Activated effector memory CD4-positive, alpha-beta T cell treated with Interleukin-2 at 50 U/mL for 16 hours (primary cell): Measurements from ENCODE around the gene PRKCE.
"Not testable (repeated sequence)": the region's sequence is repeated elsewhere in the genome, so short reads cannot be mapped to it uniquely, and the experiment has no call there.

Source experiments
- DNase-seq: peaks from one replicate; pipeline ENCODE4 v3.0.0-alpha.2; 2020

The PRKCE gene

DNA sequence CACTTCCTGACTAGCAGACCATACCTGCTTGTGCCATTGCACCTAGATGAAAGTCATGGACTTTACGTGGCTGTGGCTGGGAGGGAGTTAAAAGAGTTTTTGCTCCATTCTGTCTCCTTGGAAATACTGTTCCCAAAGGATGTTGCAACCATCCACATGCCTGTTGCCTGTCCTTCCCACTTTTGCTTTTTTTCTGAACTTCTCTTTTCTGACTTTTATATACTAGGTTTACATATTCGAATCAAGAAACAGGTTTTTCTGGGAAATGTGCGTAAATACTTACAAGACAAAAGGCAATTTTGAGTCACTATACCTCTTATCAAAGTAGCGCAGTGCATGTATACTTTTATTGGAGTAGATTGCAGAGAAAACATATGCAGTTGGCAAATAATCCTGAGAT lies 244.8 kb downstream of the PRKCE start:
- DNase-seq = no peak

DNA sequence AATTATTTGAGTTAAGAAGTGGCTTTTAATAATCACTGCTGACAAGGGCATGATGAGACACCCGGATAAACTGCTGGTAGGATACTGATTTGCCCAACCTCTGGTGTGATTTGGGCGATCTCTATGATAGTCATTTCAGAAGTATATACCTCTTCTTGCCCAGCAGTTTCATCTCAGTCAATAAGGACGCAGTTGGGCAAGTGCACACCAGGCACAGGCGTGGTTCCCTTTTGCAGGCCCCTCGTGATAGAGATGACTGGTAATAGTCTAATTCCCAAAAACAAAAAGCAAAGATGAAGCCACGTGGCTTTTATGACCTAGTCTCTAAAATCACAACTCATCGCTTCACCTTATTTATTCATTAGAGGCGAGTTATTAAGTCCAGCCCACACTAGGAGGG lies 246.4 kb downstream of the PRKCE start:
- no peak for DNase-seq

DNA sequence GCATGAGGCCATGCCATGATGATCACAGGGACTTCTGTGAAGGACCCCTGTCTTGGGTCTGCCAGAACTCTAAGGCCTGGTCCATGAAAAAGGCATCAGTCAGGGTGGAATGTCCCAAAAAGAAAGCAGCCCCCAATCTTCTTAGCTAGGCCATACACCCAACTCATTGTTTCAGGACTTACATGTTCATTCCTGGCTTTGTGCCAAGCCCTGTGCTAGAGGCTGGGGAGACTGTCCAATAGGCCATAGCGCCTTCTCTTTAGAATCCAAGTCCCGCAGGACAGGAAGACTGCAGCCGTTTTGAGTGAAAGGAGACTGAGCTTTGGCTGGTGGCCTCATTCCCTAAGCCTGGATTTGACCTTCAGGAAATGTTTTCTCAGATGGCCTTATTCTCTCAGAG lies 247.3 kb downstream of the PRKCE start:
- no peak for DNase-seq

DNA sequence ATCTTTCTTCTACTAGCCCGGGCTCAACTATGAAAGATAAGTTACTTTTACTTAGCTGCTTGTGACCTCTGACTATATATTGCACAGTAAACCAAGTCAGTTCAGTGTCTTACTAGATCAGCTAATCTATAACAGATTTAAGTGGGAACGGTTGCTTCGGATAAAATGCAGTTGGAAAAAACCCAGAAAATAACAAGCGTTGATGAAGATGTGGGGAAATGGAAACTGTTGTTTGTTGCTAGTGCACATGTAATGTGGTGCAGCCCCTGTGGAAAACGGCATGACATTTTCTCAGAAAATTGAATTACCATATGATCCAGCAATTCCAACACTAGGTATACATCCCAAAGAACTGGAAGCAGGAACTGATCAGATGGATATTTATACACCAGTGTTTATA lies 248.5 kb downstream of the PRKCE start:
- DNase-seq = no peak

DNA sequence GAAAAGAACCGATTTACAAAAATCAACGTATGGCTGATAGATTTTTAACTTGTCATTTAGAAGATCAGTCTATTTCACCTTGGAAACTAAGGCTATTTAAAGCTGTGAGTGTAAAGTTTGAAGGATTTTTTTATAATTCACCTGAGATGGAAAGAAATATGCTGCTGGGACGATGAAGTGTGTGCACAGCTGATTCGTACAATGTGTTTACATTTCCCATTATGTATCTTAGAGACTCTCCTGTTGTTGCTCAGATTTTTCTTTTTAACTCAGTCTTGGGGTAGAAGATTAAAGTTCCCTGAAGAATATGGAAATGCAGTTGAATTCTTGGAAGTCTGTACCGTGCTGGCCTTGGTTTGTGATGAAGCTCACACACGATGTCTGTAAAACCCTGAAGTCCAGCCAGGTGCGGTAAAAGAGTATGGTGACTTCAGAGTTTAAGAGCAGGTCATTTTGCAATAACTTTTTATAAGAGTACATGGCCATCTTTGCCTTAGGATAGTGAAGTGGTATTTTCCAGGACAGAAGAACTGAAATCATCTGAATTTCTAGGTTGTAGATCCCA lies 250.1 kb downstream of the PRKCE start:
- no peak for DNase-seq

DNA sequence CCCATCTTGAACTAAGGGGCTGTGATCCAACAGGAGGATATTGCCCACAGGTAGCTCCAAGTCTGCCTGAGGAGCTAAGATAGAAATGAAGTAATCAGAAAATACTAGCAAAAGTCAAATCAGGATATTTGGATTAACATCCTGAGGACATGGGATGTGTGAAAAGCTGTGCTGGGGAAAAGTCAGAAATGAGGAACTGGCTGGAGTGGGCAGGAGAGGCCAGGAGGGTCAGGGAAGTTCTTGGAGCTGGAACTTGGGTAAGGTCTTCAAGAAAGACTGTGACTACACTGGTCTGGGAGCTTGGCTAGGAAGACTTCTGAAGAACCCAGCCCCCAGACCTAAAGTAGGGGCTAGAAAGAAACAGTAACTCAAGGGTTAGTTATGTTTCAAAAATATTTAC lies 250.9 kb downstream of the PRKCE start:
- DNase-seq = no peak

DNA sequence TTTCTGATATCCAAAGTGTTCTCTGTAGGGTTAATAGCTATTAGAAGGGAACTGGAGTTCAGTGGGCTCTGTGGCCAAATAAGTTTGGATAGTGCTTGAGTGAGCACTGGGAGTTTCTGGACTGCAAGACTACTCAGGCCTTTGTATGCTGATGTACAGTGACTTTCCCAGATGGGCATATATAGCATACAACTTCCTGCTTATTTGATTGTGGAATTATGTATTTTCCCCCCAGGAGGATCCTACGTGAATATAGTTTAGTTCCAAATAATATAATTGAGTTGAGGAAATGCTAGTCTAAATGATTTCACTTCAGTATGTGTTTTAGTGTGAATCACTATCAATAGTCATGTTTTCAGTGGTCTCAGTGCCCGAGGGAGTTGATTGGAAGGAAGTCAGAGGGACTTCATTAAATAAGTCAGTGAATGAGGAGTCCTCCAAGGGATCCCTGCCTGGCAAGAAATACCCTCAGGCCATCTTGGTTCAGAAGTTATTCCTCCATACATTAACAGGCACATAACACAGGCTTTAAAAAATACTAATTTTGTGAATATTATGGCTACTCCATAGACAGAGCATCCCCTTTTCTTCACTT lies 251.4 kb downstream of the PRKCE start:
- DNase-seq = no peak

DNA sequence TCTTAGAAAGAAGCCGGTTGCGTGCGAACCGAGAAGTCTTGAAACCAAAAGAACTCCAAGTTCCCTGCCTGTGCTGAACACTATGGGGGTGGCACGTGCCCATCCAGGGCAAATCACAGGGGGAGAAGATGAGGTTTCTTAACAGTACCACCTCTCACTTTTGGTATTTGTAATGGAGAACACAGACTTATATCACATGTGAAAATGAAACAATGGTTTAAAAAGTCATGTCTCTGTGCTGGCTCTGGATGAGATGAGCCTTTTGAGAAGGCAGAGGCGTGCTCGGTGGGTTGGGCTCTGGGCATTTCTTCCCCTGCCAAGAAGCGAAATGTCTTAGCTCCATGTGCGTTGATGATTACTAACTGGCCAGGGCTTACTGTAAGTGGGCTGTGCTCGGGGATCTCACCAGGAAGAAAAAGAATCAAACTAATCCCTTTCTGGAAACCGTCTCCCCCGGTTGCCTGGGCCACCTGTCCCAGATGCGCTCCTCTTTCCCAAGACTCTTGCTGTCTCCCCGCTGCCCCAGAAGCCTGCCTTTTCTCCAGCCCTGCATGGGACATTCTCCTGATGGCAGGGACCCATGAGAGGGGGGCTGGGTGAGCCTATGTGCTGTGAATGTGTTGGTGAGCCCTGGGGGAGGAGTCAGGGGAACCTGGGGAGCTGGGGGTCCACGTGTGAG lies 252.9 kb downstream of the PRKCE start:
- DNase-seq = no peak

DNA sequence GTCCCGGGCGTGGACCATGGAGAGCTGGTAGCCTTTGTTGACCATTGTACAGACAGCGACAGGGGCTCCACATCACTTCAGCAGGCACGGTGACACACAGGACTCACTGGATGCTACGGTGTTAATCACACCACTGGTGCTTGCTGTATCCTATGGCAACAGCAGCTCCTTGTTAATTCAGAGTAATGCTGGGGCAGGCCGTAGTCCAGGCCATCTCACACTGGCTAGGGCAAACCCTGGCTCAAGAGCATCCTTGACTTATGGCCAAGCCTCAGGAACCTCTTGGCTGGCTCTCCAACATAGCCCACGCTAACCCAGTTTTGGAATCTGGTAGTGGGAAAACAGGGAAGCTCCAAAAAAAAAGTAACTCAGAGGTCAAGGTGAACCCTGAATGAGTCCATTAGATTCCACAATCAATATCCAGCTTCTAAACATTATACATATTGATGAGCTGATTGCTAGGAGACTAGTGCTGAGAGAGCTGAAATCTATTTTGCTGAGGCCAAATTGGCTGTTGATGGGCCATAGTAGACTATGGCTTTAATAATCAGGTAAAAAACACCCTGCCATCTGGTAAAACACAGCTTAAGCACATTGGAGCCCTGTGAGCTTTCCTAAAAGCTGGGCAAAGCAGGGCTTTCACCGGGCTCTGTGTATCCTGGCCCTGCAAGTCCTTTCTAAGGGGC lies 253.6 kb downstream of the PRKCE start:
- DNase-seq = no peak

DNA sequence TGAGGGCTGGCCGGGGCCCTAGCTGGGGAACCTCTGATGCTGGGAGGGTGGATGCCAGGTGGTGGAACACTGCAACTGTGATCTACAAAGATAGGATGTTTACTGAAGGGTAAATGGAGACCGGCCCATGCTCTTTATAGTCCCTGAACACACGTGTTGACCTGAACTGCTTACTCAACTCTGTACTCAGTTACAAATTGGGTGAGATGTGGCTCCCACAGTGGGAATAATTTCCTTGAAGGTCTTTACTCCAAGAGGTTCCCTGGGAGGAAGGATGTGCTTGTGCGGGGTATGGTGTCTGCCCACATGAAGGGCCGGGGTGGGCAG lies 254.1 kb downstream of the PRKCE start:
- no peak for DNase-seq

DNA sequence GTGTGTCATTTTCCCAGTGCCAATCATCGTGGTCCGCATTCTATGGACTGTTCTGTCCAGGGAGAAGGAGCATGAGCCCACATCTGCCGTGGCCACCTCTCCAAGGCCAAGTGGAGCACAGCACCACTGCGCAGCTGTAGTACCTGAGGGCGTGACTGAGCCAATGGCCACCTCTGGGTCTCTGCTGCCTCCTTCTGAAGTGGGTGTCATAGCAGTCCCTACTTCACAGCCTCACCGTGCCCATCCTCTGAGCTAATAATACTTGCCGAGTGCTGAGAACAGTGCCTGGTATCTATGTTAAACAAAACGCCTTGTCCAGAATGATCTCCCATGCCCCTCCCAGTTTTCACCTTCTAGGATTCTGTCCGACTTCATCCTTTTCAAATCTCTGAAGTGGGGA lies 256.1 kb downstream of the PRKCE start:
- DNase-seq = no peak

DNA sequence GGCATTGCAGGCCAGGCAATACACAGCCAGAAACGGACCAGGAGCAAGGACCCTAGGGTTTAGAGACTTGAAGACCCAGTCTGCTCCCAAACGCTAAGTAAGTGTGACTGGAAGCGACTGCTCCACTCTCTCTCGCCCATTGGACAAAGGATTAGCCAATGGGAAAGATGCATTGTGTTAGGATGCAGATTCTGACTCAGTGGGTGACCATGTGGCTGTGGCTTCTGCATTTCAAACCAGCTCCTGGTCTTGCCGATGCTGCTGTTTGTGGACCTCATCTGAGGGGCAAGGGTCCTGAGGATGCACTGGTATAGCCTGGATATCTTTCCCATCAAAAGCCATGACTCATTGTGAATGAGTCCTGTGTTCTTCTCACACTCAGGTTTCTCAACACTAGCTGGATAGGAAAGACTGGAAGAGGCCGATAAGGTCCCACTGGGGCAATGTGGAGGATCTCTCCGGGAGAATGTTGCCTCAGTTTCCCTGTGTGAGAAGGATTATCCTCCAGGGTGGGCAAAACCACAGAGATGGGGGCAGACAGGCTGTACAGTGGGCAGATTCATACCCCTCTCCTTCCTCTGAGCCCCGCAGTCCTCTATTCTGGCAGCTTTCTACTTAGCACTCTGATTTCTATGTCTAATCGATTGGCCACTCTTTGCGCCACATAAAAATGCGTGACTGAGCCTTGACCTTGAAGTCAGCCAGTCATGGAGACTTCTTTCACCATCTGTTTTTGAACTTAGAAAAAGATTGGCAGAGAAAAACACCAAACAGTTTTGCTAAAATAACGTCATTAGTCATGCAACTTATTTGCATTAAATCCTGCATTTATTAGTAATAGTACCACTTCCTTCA lies 257.1 kb downstream of the PRKCE start:
- DNase-seq = no peak

DNA sequence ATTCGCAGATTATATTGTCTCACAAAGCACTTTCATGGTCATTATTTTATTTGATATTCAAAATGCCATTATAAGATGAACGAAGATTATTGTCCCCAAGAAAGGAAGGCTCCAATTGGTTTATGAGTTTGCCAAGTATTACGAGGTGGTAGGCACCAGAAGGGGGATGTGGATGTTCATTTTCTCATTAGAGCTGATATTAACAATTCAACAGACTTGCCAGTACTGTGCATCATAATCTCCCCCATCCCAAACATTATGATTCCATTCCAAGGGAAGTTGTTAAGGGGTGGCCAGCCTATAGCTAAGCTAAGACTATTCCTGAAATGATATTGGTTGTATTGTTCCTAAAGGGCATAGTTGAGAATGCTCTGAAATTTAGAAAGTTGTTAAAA lies 257.7 kb downstream of the PRKCE start:
- DNase-seq = no peak

DNA sequence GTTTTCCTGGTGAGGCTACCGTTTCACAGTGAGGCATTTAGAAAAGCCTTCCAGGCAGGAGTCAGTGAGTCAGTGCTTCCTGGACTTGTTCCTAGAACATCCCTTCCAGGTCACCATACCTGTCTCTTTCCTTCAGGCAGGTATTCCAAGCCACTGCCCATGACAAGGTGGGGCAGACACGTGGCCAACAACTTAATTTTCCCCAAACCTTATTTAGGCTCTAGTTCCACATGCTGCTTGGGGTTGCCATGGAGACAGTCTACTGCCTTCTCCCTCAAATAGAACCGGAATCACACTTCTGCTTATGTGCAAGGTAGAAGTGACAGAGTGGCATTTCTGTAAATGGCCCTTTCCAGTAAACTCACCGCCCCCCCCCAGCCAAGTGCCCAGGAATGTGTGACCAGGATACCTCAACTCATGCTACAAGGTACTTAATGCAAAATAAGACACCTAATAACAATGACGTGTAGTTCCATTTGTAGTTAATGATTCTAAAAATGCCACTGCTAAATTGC lies 258.3 kb downstream of the PRKCE start:
- DNase-seq = no peak

DNA sequence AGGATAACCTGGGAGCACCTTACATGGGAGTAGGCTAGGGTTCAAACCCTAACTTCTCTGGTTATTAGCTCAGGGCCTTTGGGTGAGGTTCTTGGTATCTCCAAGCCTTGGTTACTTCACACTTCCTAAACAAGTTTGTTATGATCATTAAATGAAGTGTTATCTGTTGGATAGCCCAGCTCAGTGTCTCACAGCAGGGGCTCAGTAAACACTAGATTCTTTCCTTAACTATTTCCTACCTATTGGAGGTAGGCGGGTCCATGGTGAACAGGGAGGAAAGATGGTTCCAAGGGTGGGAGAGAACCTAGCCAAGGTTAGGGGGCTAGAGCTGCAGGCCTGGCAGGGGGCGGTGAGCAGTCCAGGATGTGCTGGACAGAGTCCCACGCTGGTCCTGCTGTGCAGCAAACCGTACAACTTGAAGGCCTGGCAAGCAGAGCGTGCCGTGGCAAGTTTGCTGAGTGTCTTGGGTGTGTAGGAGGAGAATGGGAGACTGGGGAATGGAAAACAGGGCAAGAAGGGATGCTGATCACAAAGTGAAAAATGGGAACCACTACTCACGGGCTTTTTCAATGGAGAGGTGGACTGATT lies 259.1 kb downstream of the PRKCE start:
- DNase-seq = no peak

DNA sequence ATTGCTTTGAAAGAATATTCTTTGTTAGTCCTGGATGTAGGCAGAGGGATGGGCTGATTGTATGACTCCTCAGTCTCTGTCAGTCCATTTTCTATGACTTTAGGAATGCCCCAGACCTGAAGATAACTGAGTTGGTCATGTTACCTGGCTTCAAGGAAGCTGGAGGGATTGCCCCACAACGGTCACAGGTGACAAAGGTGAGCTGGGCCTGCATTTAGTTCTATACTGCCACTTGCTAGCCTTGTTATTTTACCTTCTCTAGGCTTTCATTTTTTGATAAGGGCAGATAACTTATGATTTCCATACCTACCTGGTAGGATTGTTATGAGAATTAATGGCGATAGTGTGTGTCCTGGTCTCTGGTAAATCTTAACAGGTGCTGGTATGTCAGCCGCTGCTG lies 260.1 kb downstream of the PRKCE start:
- no peak for DNase-seq

DNA sequence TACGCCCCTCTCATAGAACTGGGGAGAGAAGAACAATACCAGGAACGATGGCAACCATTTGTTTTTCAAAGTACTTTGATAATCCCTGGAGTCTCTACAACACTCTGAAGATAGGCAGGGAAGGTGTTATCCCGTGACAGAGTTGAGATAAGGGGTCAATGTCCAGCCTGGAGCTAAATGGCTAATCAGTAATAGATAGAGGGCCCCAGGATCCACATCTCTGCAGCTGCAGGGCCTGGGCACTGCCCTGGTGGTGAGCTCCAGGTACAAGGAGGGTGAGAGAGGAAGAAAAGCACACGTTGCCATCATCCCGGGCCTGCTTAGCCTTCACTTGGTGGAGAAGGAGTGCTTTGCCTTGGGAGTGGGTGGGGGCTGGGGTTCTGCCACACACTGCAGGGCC lies 260.6 kb downstream of the PRKCE start:
- no peak for DNase-seq

DNA sequence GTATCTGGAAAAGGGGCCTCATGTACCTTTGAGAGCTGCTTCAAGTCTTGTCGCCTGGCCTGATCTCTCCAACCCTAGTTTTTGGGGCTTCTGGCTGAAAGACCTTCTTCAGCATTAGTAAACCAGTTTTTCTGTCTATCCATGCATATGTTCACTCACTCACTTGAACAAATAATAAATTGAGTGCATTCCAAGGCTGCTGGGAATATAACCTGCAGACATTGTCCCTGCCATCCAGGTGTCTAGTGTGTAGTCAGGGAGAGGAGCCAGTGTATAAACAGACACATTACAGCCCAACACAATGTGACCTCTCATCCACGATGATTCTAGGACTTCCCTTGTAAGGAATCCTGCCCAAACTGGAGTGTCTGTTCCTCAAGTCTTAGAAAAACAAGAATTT lies 262.1 kb downstream of the PRKCE start:
- no peak for DNase-seq

DNA sequence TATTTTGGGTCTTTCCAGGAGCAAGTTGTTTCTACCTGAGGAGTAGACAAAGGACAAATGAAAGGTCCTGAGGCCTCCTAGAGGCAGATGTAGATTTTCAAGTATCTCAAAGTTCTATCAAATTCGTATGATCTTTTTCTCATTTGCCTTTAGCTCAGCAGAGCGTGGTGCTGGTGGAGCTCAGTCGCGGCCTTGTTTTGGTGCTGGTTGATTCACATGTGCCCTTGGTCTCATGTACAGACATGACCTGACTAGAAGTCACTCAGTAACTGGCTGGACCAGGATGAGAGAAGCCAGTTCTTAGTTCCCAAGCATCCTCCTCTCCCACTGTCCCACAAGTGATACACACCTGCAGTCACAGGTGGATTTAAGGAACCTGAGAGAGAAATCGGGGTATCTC lies 264.0 kb downstream of the PRKCE start:
- no peak for DNase-seq

DNA sequence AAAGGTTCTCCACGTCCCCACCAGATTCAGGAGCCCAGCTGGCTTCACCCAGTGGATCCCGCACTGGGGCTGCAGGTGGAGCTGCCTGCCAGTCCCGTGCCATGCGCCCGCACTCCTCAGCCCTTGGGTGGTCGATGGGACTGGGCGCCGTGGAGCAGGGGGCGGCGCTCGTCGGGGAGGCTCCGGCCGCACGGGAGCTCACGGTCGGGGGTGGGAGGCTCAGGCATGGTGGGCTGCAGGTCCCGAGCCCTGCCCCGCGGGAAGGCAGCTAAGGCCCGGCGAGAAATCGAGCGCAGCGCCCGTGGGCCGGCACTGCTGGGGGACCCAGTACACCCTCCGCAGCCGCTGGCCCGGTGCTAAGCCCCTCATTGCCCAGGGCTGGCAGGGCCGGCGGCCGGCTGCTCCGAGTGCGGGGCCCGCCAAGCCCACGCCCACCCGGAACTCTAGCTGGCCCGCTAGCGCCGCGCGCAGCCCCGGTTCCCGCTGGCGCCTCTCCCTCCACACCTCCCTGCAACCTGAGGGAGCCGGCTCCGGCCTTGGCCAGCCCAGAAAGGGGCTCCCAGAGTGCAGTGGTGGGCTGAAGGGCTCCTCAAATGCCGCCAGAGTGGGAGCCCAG lies 266.2 kb downstream of the PRKCE start:
- not testable (repeated sequence) for DNase-seq

DNA sequence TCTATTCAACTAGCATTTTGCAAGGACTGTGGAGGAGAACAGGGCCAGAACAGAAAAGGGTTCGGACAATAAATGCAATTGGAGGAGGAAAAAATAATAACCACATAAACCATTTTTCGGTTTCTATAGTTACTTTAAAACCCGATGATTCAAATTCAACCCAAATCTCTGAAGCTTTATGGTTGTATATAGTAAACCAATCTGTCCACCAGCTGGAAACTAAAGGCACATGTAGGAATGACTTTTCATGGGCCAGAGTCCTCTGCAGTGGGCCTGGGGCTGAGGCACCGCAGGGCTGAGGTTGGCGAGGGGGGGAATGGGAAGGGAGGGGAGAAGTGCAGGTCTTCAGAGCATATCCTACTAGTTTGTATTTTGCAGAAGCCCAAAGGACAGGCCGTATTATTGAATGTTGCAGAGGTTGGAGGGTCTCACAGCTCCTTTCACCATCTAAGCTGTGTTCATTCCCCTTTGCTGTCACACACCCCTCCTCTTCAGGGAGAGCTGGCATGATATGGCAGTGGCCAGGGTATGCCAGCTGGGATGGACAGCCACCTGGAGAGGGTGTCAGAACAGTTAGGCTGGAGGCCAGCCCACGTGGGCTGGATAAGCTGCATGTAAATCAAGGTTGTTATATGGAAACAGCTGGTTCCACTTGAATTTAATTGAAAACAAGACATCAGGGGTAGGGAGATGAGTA lies 267.1 kb downstream of the PRKCE start:
- DNase-seq = no peak

DNA sequence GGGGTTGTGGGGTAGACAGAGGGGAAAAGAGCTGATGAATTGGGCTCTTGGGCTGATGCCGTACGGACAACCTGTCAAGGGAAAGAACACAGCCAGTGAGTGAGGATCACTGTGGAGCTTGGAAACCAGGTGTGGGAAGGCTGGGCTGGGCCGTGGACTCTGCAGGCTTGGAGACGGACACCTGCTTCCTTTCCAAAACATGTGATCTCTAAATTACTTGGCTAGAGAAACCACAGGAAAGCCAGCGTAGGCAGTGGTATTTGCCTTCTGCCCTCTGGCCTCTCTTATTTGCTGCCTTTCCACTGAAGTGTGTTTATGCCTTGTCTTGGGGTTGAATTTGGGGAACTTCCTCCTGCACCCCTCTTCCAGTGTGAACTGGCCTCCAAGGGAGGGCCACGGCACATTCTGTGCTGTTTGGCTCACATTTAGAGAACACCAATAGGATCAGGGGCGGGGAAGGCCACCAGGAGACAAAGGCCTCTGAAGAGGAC lies 267.7 kb downstream of the PRKCE start:
- no peak for DNase-seq
